HepG2 (cell line): ENCODE measurements around the gene SUCLA2. TPM values are rescaled to one million over a fixed set of nuclear protein-coding genes. Genes with fewer than 3 reads are reported as not detected.
A peak's percentile ranks its signal among the peaks of the same experiment; 100 is the strongest.

ENCODE experiments used
- ATM ChIP-seq: fragments of 450-650 bp; IDR thresholded peaks from 2 replicates; pipeline ENCODE4 v1.7.1; 2017; ENCODE audit warnings: mild to moderate bottlenecking, borderline replicate concordance
- ESRRA ChIP-seq: sonication (generic); formaldehyde crosslinking; IDR thresholded peaks from 2 replicates; pipeline ENCODE4 v1.5.1; 2020; ENCODE audit warnings: mild to moderate bottlenecking, low read depth, missing genetic modification reagents
- FOXK2 ChIP-seq: fragments of 450-650 bp; IDR thresholded peaks from 2 replicates; pipeline ENCODE4 v1.6.1; 2016
- GPBP1L1 ChIP-seq: sonication (generic); formaldehyde crosslinking; IDR thresholded peaks from 2 replicates; pipeline ENCODE4 v1.5.0; 2020; ENCODE audit warnings: mild to moderate bottlenecking, missing genetic modification reagents
- HHEX ChIP-seq: IDR thresholded peaks from 2 replicates; pipeline ENCODE4 v1.6.1; 2016; ENCODE audit warnings: control low read depth
- HMGA1 ChIP-seq: sonication (generic); formaldehyde crosslinking; conservative IDR thresholded peaks from 2 replicates; pipeline ENCODE4 v1.4.0; 2020; ENCODE audit warnings: missing genetic modification reagents
- KDM5B ChIP-seq: sonication (generic); formaldehyde crosslinking; IDR thresholded peaks from 2 replicates; pipeline ENCODE4 v1.4.0; 2020; ENCODE audit warnings: missing genetic modification reagents, mild to moderate bottlenecking, borderline replicate concordance
- POLR2AphosphoS2 ChIP-seq: IDR thresholded peaks from 2 replicates; pipeline ENCODE4 v1.6.1; 2011; ENCODE audit warnings: low read depth, low read length, improper control_type of control experiment
- POLR2G ChIP-seq: fragments of 200-400 bp; formaldehyde crosslinking; IDR thresholded peaks from 2 replicates; pipeline ENCODE4 v1.6.1; 2018; ENCODE audit warnings: mild to moderate bottlenecking, low read depth, low read length, moderate library complexity
- RBFOX2 ChIP-seq: fragments of 200-400 bp; formaldehyde crosslinking; IDR thresholded peaks from 2 replicates; pipeline ENCODE4 v1.6.1; 2017; ENCODE audit warnings: low read depth, mild to moderate bottlenecking, low read length
- REL ChIP-seq: sonication (generic); formaldehyde crosslinking; conservative IDR thresholded peaks from 2 replicates; pipeline ENCODE4 v1.8.0; 2022; ENCODE audit warnings: mild to moderate bottlenecking, missing genetic modification reagents, moderate library complexity
- SP4 ChIP-seq: sonication (generic); formaldehyde crosslinking; IDR thresholded peaks from 2 replicates; pipeline ENCODE4 v1.8.1; 2023; ENCODE audit warnings: mild to moderate bottlenecking, missing genetic modification reagents
- SPEN ChIP-seq: sonication (generic); formaldehyde crosslinking; IDR thresholded peaks from 2 replicates; pipeline ENCODE4 v1.5.1; 2020; ENCODE audit warnings: low read depth, mild to moderate bottlenecking, missing genetic modification reagents
- YY1 ChIP-seq: IDR thresholded peaks from 2 replicates; pipeline ENCODE4 v1.6.1; 2011; ENCODE audit warnings: low read length, low read depth, moderate library complexity, mild to moderate bottlenecking; ENCODE audit not compliant: insufficient read depth, insufficient replicate concordance
- ZBTB7A ChIP-seq: sonication (generic); formaldehyde crosslinking; IDR thresholded peaks from 2 replicates; pipeline ENCODE4 v1.8.0; 2022; ENCODE audit warnings: mild to moderate bottlenecking, missing genetic modification reagents
- ZFP82 ChIP-seq: sonication (generic); formaldehyde crosslinking; IDR thresholded peaks from 2 replicates; pipeline ENCODE4 v1.5.1; 2020; ENCODE audit warnings: mild to moderate bottlenecking, missing genetic modification reagents, borderline replicate concordance
- ZNF136 ChIP-seq: sonication (generic); formaldehyde crosslinking; IDR thresholded peaks from 2 replicates; pipeline ENCODE4 v1.8.1; 2022; ENCODE audit warnings: low read depth, mild to moderate bottlenecking, moderate library complexity, missing genetic modification reagents
- ZNF180 ChIP-seq: sonication (generic); formaldehyde crosslinking; IDR thresholded peaks from 2 replicates; pipeline ENCODE4 v1.4.0; 2020; ENCODE audit warnings: low read depth, missing genetic modification reagents, borderline replicate concordance
- ZNF383 ChIP-seq: sonication (generic); formaldehyde crosslinking; IDR thresholded peaks from 2 replicates; pipeline ENCODE4 v1.4.0; 2020; ENCODE audit warnings: missing genetic modification reagents, mild to moderate bottlenecking, borderline replicate concordance
- ZNF547 ChIP-seq: sonication (generic); formaldehyde crosslinking; IDR thresholded peaks from 2 replicates; pipeline ENCODE4 v1.5.1; 2020; ENCODE audit warnings: mild to moderate bottlenecking, missing genetic modification reagents
- ZNF570 ChIP-seq: sonication (generic); formaldehyde crosslinking; IDR thresholded peaks from 2 replicates; pipeline ENCODE4 v1.4.0; 2020; ENCODE audit warnings: mild to moderate bottlenecking, missing genetic modification reagents, borderline replicate concordance
- ZNF577 ChIP-seq: sonication (generic); formaldehyde crosslinking; IDR thresholded peaks from 2 replicates; pipeline ENCODE4 v1.4.0; 2020; ENCODE audit warnings: mild to moderate bottlenecking, low read depth, missing genetic modification reagents, borderline replicate concordance
- ZNF597 ChIP-seq: sonication (generic); formaldehyde crosslinking; IDR thresholded peaks from 2 replicates; pipeline ENCODE4 v1.5.0; 2020; ENCODE audit warnings: missing genetic modification reagents
- ZSCAN30 ChIP-seq: sonication (generic); formaldehyde crosslinking; IDR thresholded peaks from 2 replicates; pipeline ENCODE4 v1.5.0; 2020; ENCODE audit warnings: mild to moderate bottlenecking, missing genetic modification reagents
- polyA plus RNA-seq, 8 experiments: library from polyadenylated mRNA; depleted of rRNA in 3 of 8; stranded (reverse) in 7 of 8; unstranded in 1 of 8; fragments of >200 nt; fragmentation: Illumina TruSeq in 4 of 8; extraction: Trizol in 4 of 8; gene quantifications; 2 replicates each; pipeline versions ENCODE4 v1.2.1 to v1.2.3, GENCODE V29; 2011 to 2016; ENCODE audit warnings: low read depth in 4 of 8, missing spikeins in 1 of 8, mixed read lengths in 1 of 8; ENCODE audit not compliant: insufficient read depth in 1 of 8
- total RNA-seq, 5 experiments: library from RNA; depleted of rRNA; stranded (reverse); fragments of >200 nt; fragmentation: Illumina TruSeq; extraction: Trizol; gene quantifications; 2 replicates each; pipeline ENCODE4 v1.2.3, GENCODE V29; 2016; ENCODE audit warnings: low read depth in 1 of 5
- TF ChIP-seq, protein P1 (sequence below): sonication (generic); formaldehyde crosslinking; IDR thresholded peaks from 2 replicates; pipeline ENCODE4 v1.4.0; 2020; ENCODE audit warnings: missing genetic modification reagents

SUCLA2 gene
- total and polyA plus RNA-seq, 2 of the 13 experiments (the other 11 are each of a cell fraction or from before 2014, with no cell fraction given), result 28.4 to 77.1 TPM

GRCh38 chr13:48001114-48001881 is at the start of gene SUCLA2 (continued):
- TF ChIP-seq ZNF597 (CRISPR knock-in tag) (no peak), HHEX (CRISPR knock-in tag) (no peak), ZBTB7A (CRISPR knock-in tag) (no peak), ZNF577 (CRISPR knock-in tag) (no peak), SPEN (CRISPR knock-in tag) (no peak; the same call in 1 of the 2 replicates), ZNF180 (no peak), ZSCAN30 (CRISPR knock-in tag) (no peak), ZNF383 (no peak), ZFP82 (CRISPR knock-in tag) (no peak), POLR2G (peak; percentile 84), HMGA1 (no peak), ESRRA (CRISPR knock-in tag) (peak; percentile 49; the same call in 1 of the 2 replicates), YY1 (peak; percentile 96), SP4 (CRISPR knock-in tag) (peak; percentile 51; the same call in 1 of the 2 replicates), FOXK2 (no peak), KDM5B (peak; percentile 93), ZNF136 (no peak), REL (CRISPR knock-in tag) (0 out of 2 replicates have a peak, but pooled peaks have one; percentile 59), RBFOX2 (peak; percentile 95), ZNF547 (CRISPR knock-in tag) (no peak), POLR2AphosphoS2 (no peak), ATM (no peak), ZNF570 (no peak), GPBP1L1 (no peak)
- TF ChIP-seq, protein P1, sequence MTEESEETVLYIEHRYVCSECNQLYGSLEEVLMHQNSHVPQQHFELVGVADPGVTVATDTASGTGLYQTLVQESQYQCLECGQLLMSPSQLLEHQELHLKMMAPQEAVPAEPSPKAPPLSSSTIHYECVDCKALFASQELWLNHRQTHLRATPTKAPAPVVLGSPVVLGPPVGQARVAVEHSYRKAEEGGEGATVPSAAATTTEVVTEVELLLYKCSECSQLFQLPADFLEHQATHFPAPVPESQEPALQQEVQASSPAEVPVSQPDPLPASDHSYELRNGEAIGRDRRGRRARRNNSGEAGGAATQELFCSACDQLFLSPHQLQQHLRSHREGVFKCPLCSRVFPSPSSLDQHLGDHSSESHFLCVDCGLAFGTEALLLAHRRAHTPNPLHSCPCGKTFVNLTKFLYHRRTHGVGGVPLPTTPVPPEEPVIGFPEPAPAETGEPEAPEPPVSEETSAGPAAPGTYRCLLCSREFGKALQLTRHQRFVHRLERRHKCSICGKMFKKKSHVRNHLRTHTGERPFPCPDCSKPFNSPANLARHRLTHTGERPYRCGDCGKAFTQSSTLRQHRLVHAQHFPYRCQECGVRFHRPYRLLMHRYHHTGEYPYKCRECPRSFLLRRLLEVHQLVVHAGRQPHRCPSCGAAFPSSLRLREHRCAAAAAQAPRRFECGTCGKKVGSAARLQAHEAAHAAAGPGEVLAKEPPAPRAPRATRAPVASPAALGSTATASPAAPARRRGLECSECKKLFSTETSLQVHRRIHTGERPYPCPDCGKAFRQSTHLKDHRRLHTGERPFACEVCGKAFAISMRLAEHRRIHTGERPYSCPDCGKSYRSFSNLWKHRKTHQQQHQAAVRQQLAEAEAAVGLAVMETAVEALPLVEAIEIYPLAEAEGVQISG, result peak; percentile 64; the same call in 1 of the 2 replicates
